GM19035 (cell line): ENCODE data around the gene CFAP210.

ENCODE experiments used
- ATAC-seq: cut with Tn5 transposase; IDR thresholded peaks from one replicate; pipeline ENCODE4 v1.9.1; 2021; ENCODE audit not compliant: unreplicated experiment

The CFAP210 gene

GRCh38 chr2:169676357-169676756, 17.8 kb downstream of the CFAP210 start:
- ATAC-seq = no peak

- ATAC-seq = no peak
These were observed 20.3 kb downstream of the CFAP210 start for GRCh38 chr2:169673921-169674320.

GRCh38 chr2:169673106-169673505, 21.1 kb downstream of the CFAP210 start:
- no peak for ATAC-seq

- ATAC-seq = no peak
These were observed 21.8 kb downstream of the CFAP210 start for GRCh38 chr2:169672406-169672805.

GRCh38 chr2:169670937-169671336, 23.3 kb downstream of the CFAP210 start:
- no peak for ATAC-seq

- no peak for ATAC-seq
These were observed 24.0 kb downstream of the CFAP210 start for GRCh38 chr2:169670215-169670651.

GRCh38 chr2:169667583-169667982, 26.6 kb downstream of the CFAP210 start:
- ATAC-seq = no peak

GRCh38 chr2:169664978-169665930, 29.0 kb downstream of the CFAP210 start:
- no peak for ATAC-seq

- ATAC-seq = no peak
These were observed 29.6 kb downstream of the CFAP210 start for GRCh38 chr2:169664600-169664977.

- no peak for ATAC-seq
These were observed 31.0 kb downstream of the CFAP210 start for GRCh38 chr2:169663247-169663646.

GRCh38 chr2:169662744-169663143, 31.5 kb downstream of the CFAP210 start:
- no peak for ATAC-seq

GRCh38 chr2:169661265-169661664, 32.9 kb downstream of the CFAP210 start:
- no peak for ATAC-seq

- no peak for ATAC-seq
These were observed 34.9 kb downstream of the CFAP210 start for GRCh38 chr2:169659320-169659719.

- ATAC-seq = no peak
These were observed 35.3 kb downstream of the CFAP210 start for GRCh38 chr2:169658877-169659276.

GRCh38 chr2:169656164-169656563, 38.0 kb downstream of the CFAP210 start:
- ATAC-seq = no peak

GRCh38 chr2:169653636-169654035, 40.6 kb downstream of the CFAP210 start:
- no peak for ATAC-seq

- no peak for ATAC-seq
These were observed 44.9 kb downstream of the CFAP210 start for GRCh38 chr2:169649278-169649677.

GRCh38 chr2:169647496-169647895, 46.7 kb downstream of the CFAP210 start:
- ATAC-seq = no peak

GRCh38 chr2:169644173-169644572, 50.0 kb downstream of the CFAP210 start:
- no peak for ATAC-seq

- no peak for ATAC-seq
These were observed 52.7 kb downstream of the CFAP210 start for GRCh38 chr2:169641464-169641863.

- no peak for ATAC-seq
These were observed 54.1 kb downstream of the CFAP210 start for GRCh38 chr2:169640104-169640503.

GRCh38 chr2:169637620-169638019, 56.6 kb downstream of the CFAP210 start:
- ATAC-seq = no peak
